SK-N-SH (cell line): ENCODE measurements around the gene ACOT8. TPM values are rescaled to one million over a fixed set of nuclear protein-coding genes. Genes with fewer than 3 reads are reported as not detected.

ENCODE experiments used
- CTCF ChIA-PET: fragments of 300-600, 350-600 bp; formaldehyde crosslinking; extraction: SDS; loops from one replicate; lab custom pipeline; 2021; lab: Yijun Ruan, JAX
- POLR2A ChIA-PET: fragments of 350-600 bp; sonication (Branson Sonifier 250); formaldehyde crosslinking; extraction: SDS; loops from one replicate; lab custom pipeline; 2020; ENCODE audit warnings: antibody characterized with exemption, inconsistent platforms; lab: Yijun Ruan, JAX
- DNase-seq: peaks from one replicate; pipeline ENCODE4 v3.0.0; 2012
- H2AFZ ChIP-seq: fragments of 200-600 bp; sonication (generic); 2 replicates; pipeline ENCODE4 v1.8.1; 2016; ENCODE audit warnings: antibody characterized with exemption, mild to moderate bottlenecking, low read depth
- H3F3A ChIP-seq: fragments of 200-600 bp; sonication (generic); replicated peaks from 2 replicates; pipeline ENCODE3; 2016; ENCODE audit warnings: antibody characterized with exemption, mild to moderate bottlenecking; ENCODE audit not compliant: insufficient read depth
- H3K27ac ChIP-seq, 2 experiments: fragments of 200-500 bp in 1 of 2; fragments of 200-600 bp in 1 of 2; sonication (Bioruptor generic) in 1 of 2; sonication (generic), shearing (Covaris generic) in 1 of 2; 2 replicates each; pipeline versions ENCODE4 v1.5.1 to v1.6.1; 2014 to 2016; ENCODE audit warnings: low read depth in 2 of 2, inconsistent platforms in 1 of 2, low read length in 1 of 2, mild to moderate bottlenecking in 1 of 2, mixed read lengths in 1 of 2
- H3K27me3 ChIP-seq: fragments of 200-600 bp; sonication (generic), shearing (Covaris generic); 2 replicates; pipeline ENCODE4 v1.6.1; 2016; ENCODE audit warnings: mixed run types; ENCODE audit not compliant: insufficient read depth
- H3K36me3 ChIP-seq, 2 experiments: fragments of 200-500 bp in 1 of 2; fragments of 200-600 bp in 1 of 2; sonication (Bioruptor generic) in 1 of 2; sonication (generic) in 1 of 2; replicated peaks in 1 of 2; 2 replicates each; pipeline versions ENCODE3 to v1.5.1; 2014 to 2016; ENCODE audit warnings: low read length in 1 of 2, mild to moderate bottlenecking in 1 of 2; ENCODE audit not compliant: insufficient read depth in 2 of 2, control insufficient read depth in 1 of 2
- H3K4me1 ChIP-seq, 2 experiments: fragments of 200-500 bp in 1 of 2; fragments of 200-600 bp in 1 of 2; sonication (Bioruptor generic) in 1 of 2; sonication (generic), shearing (Covaris generic) in 1 of 2; 2 replicates each; pipeline versions ENCODE4 v1.5.1 to v1.6.1; 2014 to 2016; ENCODE audit warnings: low read depth in 1 of 2, low read length in 1 of 2, mixed run types in 1 of 2; ENCODE audit not compliant: insufficient read depth in 2 of 2, control insufficient read depth in 1 of 2
- H3K4me2 ChIP-seq: fragments of 200-600 bp; sonication (generic), shearing (Covaris generic); 2 replicates; pipeline ENCODE4 v1.6.1; 2017; ENCODE audit warnings: mixed run types
- H3K4me3 ChIP-seq, 2 experiments: fragments of 200-500 bp in 1 of 2; fragments of 200-600 bp in 1 of 2; sonication (Bioruptor generic) in 1 of 2; sonication (generic), shearing (Covaris generic) in 1 of 2; 2 replicates each; pipeline versions ENCODE4 v1.5.1 to v1.8.1; 2014 to 2016; ENCODE audit warnings: low read depth in 2 of 2, inconsistent platforms in 1 of 2, low read length in 1 of 2, mild to moderate bottlenecking in 1 of 2, mixed read lengths in 1 of 2, moderate library complexity in 1 of 2
- H3K79me2 ChIP-seq: fragments of 200-600 bp; sonication (generic); 2 replicates; pipeline ENCODE4 v1.8.1; 2017; ENCODE audit warnings: mild to moderate bottlenecking; ENCODE audit not compliant: insufficient read depth
- H3K9ac ChIP-seq: fragments of 200-600 bp; sonication (generic); 2 replicates; pipeline ENCODE4 v1.6.1; 2017; ENCODE audit warnings: mixed run types
- H3K9me2 ChIP-seq: fragments of 200-600 bp; sonication (generic); 2 replicates; pipeline ENCODE4 v1.6.1; 2017; ENCODE audit warnings: mixed run types
- H3K9me3 ChIP-seq: fragments of 200-600 bp; sonication (generic); 2 replicates; pipeline ENCODE4 v1.6.1; 2017; ENCODE audit warnings: mixed run types, mild to moderate bottlenecking, moderate library complexity
- H4K20me1 ChIP-seq: fragments of 200-600 bp; sonication (generic); 2 replicates; pipeline ENCODE4 v1.6.1; 2017; ENCODE audit warnings: mild to moderate bottlenecking, mixed run types; ENCODE audit not compliant: insufficient read depth
- USF2 ChIP-seq: fragments of 150-350 bp; IDR thresholded peaks from 2 replicates; pipeline ENCODE4 v1.6.1; 2017; ENCODE audit warnings: antibody characterized with exemption, low read length, low read depth, borderline replicate concordance
- WGBS: methylation state at CpG from one replicate; pipeline ENCODE4 v1.1.6; 2017; ENCODE audit warnings: low lambda C conversion rate; 5-methylcytosine and 5-hydroxymethylcytosine counted together
- polyA plus RNA-seq, 3 experiments: library from polyadenylated mRNA; depleted of rRNA; stranded (reverse); fragments of >200 nt; gene quantifications; 2 replicates each; pipeline ENCODE4 v1.2.3, GENCODE V29; 2012
- TF ChIP-seq, protein P1 (sequence below): fragments of 200-600 bp; sonication (generic); IDR thresholded peaks from 2 replicates; pipeline ENCODE4 v1.6.1; 2017; ENCODE audit warnings: antibody characterized with exemption, mild to moderate bottlenecking, moderate library complexity

ACOT8 gene
- polyA plus RNA-seq, 1 of the 3 experiments (the other 2 are of a cell fraction) = 48.4 TPM

- ChIA-PET POLR2A (no interaction called here), CTCF (interaction anchor here (1.2 to 2.1 kb wide), 2 partner anchors 27 to 65 kb away, joined by 4 to 10 read pairs; partner anchors contain the start of genes CTSA and NEURL2)
- Histone ChIP-seq H3K9ac (no peak overlapping the region), H3K27me3 (no peaks in the 10 kb centered on the region), H2AFZ (no peak overlapping the region), H3K4me1 (peaks cover 0 to 8% of the 10 kb centered on the region in 2 experiments; a peak in 1 of 4 replicates), H3K9me2 (no peaks in the 10 kb centered on the region), H3K27ac (no peak overlapping the region), H3K79me2 (no peaks in the 10 kb centered on the region), H3K9me3 (no peaks in the 10 kb centered on the region), H3K4me3 (no peak overlapping the region), H3K4me2 (no peak overlapping the region), H3K36me3 (no peaks in the 10 kb centered on the region), H3F3A (peaks cover 8% of the 10 kb centered on the region), H4K20me1 (no peaks in the 10 kb centered on the region)
- no peak for DNase-seq
- no peak for TF ChIP-seq USF2
- 91% methylated on average over 7 of the region's 7 CpGs for WGBS
These were observed 6.6 kb upstream of the ACOT8 start for GRCh38 chr20:45863543-45864470.

GRCh38 chr20:45861221-45862075, 4.3 kb upstream of the ACOT8 start:
- 89% methylated on average over 7 of the region's 7 CpGs for WGBS
- Histone ChIP-seq H4K20me1 (no peaks in the 10 kb centered on the region), H3K27ac (no peak overlapping the region), H3K27me3 (no peaks in the 10 kb centered on the region), H3K9ac (no peak overlapping the region), H3K79me2 (peaks cover 8% of the 10 kb centered on the region)
- ChIA-PET POLR2A (interaction anchor here (1.0 kb wide), 1 partner anchor 19 kb away, joined by 4 read pairs; no protein-coding TSS in a partner anchor), CTCF (interaction anchor here (1.2 kb wide), 1 partner anchor 62 kb away, joined by 5 read pairs; no protein-coding TSS in a partner anchor)
- TF ChIP-seq, protein P1, sequence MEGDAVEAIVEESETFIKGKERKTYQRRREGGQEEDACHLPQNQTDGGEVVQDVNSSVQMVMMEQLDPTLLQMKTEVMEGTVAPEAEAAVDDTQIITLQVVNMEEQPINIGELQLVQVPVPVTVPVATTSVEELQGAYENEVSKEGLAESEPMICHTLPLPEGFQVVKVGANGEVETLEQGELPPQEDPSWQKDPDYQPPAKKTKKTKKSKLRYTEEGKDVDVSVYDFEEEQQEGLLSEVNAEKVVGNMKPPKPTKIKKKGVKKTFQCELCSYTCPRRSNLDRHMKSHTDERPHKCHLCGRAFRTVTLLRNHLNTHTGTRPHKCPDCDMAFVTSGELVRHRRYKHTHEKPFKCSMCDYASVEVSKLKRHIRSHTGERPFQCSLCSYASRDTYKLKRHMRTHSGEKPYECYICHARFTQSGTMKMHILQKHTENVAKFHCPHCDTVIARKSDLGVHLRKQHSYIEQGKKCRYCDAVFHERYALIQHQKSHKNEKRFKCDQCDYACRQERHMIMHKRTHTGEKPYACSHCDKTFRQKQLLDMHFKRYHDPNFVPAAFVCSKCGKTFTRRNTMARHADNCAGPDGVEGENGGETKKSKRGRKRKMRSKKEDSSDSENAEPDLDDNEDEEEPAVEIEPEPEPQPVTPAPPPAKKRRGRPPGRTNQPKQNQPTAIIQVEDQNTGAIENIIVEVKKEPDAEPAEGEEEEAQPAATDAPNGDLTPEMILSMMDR = no peak
- TF ChIP-seq, all 33 proteins: peak for 0
- Histone ChIP-seq H3K9me2 (no peaks in the 10 kb centered on the region), H3K36me3 (no peaks in the 10 kb centered on the region), H3F3A (no peaks in the 10 kb centered on the region), H3K4me1 (peaks cover under 1 to 6% of the 10 kb centered on the region in 2 experiments; a peak in 1 of 4 replicates), H3K4me2 (no peak overlapping the region), H2AFZ (no peak overlapping the region), H3K4me3 (no peak overlapping the region), H3K9me3 (no peaks in the 10 kb centered on the region)
- DNase-seq = no peak
